GM23338 (cell line): ENCODE measurements around the gene PHACTR1.

Source experiments
- CREB1 ChIP-seq: fragments of 250-450 bp; sonication (Bioruptor Pico); IDR thresholded peaks from 2 replicates; pipeline ENCODE4 v1.5.0; 2020; ENCODE audit warnings: low read depth, mild to moderate bottlenecking, moderate library complexity
- EZH2 ChIP-seq: fragments of 200-600 bp; sonication (generic); IDR thresholded peaks from one replicate; pipeline ENCODE4 v1.8.0; 2017; ENCODE audit warnings: antibody characterized with exemption, mild to moderate bottlenecking, low read depth; ENCODE audit not compliant: unreplicated experiment
- EZH2phosphoT487 ChIP-seq: fragments of 200-600 bp; sonication (generic); IDR thresholded peaks from one replicate; pipeline ENCODE4 v1.8.1; 2018; ENCODE audit warnings: antibody characterized with exemption; ENCODE audit not compliant: unreplicated experiment
- JUNB ChIP-seq: IDR thresholded peaks from one replicate; pipeline ENCODE4 v1.6.1; 2016; ENCODE audit warnings: antibody characterized with exemption; ENCODE audit not compliant: unreplicated experiment
- POLR2AphosphoS5 ChIP-seq: IDR thresholded peaks from 2 replicates; pipeline ENCODE4 v1.6.1; 2016; ENCODE audit warnings: antibody characterized with exemption, low read depth
- STAT1 ChIP-seq: IDR thresholded peaks from one replicate; pipeline ENCODE4 v1.6.1; 2016; ENCODE audit warnings: antibody characterized with exemption; ENCODE audit not compliant: unreplicated experiment
- TF ChIP-seq, protein P1 (sequence below), 2 experiments: fragments of 200-600 bp in 1 of 2; sonication (generic) in 1 of 2; conservative IDR thresholded peaks; 2 replicates each; pipeline versions ENCODE4 v1.5.1 to v1.6.1; 2016 to 2017; ENCODE audit warnings: antibody characterized with exemption in 2 of 2, low read depth in 2 of 2, mild to moderate bottlenecking in 2 of 2, moderate library complexity in 1 of 2
- TF ChIP-seq, protein P2 (sequence below): IDR thresholded peaks from one replicate; pipeline ENCODE4 v1.6.1; 2018; ENCODE audit warnings: antibody characterized with exemption; ENCODE audit not compliant: unreplicated experiment

DNA sequence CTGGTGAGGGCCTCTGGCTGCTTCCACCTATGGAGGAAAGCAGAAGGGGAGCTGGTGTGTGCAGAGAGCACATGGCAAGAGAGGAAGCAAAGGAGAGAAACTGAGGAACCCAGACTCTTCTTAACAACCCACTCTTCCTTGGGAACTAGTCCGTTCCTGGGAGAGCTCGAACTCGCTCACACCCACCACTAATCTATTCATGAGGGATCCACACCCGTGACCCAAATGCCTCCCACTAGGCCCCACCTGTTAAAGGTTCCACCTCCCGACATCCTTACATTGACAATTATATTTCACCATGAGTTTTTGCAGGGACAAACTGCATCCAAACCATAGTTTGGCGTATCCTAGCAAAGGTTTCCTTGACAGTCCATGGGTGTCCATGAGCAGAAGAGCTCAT lies 488.5 kb downstream of the PHACTR1 start:
- TF ChIP-seq, protein P1, sequence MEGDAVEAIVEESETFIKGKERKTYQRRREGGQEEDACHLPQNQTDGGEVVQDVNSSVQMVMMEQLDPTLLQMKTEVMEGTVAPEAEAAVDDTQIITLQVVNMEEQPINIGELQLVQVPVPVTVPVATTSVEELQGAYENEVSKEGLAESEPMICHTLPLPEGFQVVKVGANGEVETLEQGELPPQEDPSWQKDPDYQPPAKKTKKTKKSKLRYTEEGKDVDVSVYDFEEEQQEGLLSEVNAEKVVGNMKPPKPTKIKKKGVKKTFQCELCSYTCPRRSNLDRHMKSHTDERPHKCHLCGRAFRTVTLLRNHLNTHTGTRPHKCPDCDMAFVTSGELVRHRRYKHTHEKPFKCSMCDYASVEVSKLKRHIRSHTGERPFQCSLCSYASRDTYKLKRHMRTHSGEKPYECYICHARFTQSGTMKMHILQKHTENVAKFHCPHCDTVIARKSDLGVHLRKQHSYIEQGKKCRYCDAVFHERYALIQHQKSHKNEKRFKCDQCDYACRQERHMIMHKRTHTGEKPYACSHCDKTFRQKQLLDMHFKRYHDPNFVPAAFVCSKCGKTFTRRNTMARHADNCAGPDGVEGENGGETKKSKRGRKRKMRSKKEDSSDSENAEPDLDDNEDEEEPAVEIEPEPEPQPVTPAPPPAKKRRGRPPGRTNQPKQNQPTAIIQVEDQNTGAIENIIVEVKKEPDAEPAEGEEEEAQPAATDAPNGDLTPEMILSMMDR (conservative IDR thresholded peaks at IDR 0.05; ENCODE audit: low read depth in 2 of 2), result no peak
- no peak for TF ChIP-seq STAT1
- TF ChIP-seq POLR2AphosphoS5, result no peak
- no peak for TF ChIP-seq EZH2
- TF ChIP-seq, protein P2, sequence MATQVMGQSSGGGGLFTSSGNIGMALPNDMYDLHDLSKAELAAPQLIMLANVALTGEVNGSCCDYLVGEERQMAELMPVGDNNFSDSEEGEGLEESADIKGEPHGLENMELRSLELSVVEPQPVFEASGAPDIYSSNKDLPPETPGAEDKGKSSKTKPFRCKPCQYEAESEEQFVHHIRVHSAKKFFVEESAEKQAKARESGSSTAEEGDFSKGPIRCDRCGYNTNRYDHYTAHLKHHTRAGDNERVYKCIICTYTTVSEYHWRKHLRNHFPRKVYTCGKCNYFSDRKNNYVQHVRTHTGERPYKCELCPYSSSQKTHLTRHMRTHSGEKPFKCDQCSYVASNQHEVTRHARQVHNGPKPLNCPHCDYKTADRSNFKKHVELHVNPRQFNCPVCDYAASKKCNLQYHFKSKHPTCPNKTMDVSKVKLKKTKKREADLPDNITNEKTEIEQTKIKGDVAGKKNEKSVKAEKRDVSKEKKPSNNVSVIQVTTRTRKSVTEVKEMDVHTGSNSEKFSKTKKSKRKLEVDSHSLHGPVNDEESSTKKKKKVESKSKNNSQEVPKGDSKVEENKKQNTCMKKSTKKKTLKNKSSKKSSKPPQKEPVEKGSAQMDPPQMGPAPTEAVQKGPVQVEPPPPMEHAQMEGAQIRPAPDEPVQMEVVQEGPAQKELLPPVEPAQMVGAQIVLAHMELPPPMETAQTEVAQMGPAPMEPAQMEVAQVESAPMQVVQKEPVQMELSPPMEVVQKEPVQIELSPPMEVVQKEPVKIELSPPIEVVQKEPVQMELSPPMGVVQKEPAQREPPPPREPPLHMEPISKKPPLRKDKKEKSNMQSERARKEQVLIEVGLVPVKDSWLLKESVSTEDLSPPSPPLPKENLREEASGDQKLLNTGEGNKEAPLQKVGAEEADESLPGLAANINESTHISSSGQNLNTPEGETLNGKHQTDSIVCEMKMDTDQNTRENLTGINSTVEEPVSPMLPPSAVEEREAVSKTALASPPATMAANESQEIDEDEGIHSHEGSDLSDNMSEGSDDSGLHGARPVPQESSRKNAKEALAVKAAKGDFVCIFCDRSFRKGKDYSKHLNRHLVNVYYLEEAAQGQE, result no peak
- TF ChIP-seq CREB1 (CRISPR knock-in tag), result no peak
- no peak for TF ChIP-seq EZH2phosphoT487
- no peak for TF ChIP-seq JUNB
